GM06990 (cell line): ENCODE results near the gene ARHGAP24.

Experiments
- DNase-seq: peaks from one replicate; pipeline ENCODE4 v3.0.0-alpha.2; 2011; ENCODE audit not compliant: insufficient read length; ENCODE audit errors: extremely low read depth
- H3K27me3 ChIP-seq: replicated peaks from 2 replicates; pipeline ENCODE4 v1.6.0; 2011; ENCODE audit warnings: low read length; ENCODE audit not compliant: control insufficient read depth, insufficient read depth
- H3K36me3 ChIP-seq: 2 replicates; pipeline ENCODE4 v1.5.1; 2011; ENCODE audit warnings: low read length; ENCODE audit not compliant: control insufficient read depth, insufficient read depth
- H3K4me3 ChIP-seq: replicated peaks from 2 replicates; pipeline ENCODE4 v1.5.1; 2011; ENCODE audit warnings: low read depth, mild to moderate bottlenecking, control low read depth, low read length
- CTCF ChIP-seq: IDR thresholded peaks from 2 replicates; pipeline ENCODE4 v1.5.1; 2011; ENCODE audit warnings: low read length, control low read depth, mild to moderate bottlenecking, inconsistent platforms; ENCODE audit not compliant: insufficient read depth, poor library complexity, severe bottlenecking

The ARHGAP24 gene

GRCh38 chr4:85761803-85762528 is 287.0 kb downstream of the ARHGAP24 start:
- no peaks in the 10 kb centered on the region for H3K36me3 ChIP-seq
- no peak overlapping the region for H3K4me3 ChIP-seq
- no peaks in the 10 kb centered on the region for H3K27me3 ChIP-seq
- DNase-seq, result no peak
- TF ChIP-seq CTCF, result no peak

GRCh38 chr4:85762529-85762871 is 287.6 kb downstream of the ARHGAP24 start:
- Histone ChIP-seq H3K4me3 (no peak overlapping the region), H3K36me3 (no peaks in the 10 kb centered on the region), H3K27me3 (no peaks in the 10 kb centered on the region)
- DNase-seq, result no peak
- TF ChIP-seq CTCF, result no peak

GRCh38 chr4:85763202-85763601 is 288.3 kb downstream of the ARHGAP24 start:
- TF ChIP-seq CTCF, result no peak
- Histone ChIP-seq H3K36me3 (no peaks in the 10 kb centered on the region), H3K4me3 (no peak overlapping the region), H3K27me3 (no peaks in the 10 kb centered on the region)
- DNase-seq, result no peak

- DNase-seq, result no peak
- TF ChIP-seq CTCF, result no peak
- H3K36me3 ChIP-seq, result no peaks in the 10 kb centered on the region
- H3K4me3 ChIP-seq, result no peak overlapping the region
- H3K27me3 ChIP-seq, result no peaks in the 10 kb centered on the region
Measured at GRCh38 chr4:85767649-85768048, 292.7 kb downstream of the ARHGAP24 start.

GRCh38 chr4:85769009-85769408 is 294.1 kb downstream of the ARHGAP24 start:
- H3K4me3 ChIP-seq, result no peak overlapping the region
- no peaks in the 10 kb centered on the region for H3K27me3 ChIP-seq
- TF ChIP-seq CTCF, result no peak
- no peak for DNase-seq
- no peaks in the 10 kb centered on the region for H3K36me3 ChIP-seq

- no peak for TF ChIP-seq CTCF
- Histone ChIP-seq H3K4me3 (no peak overlapping the region), H3K27me3 (no peaks in the 10 kb centered on the region), H3K36me3 (no peaks in the 10 kb centered on the region)
- no peak for DNase-seq
Measured at GRCh38 chr4:85772470-85772869, 297.5 kb downstream of the ARHGAP24 start.
